CMK (cell line): Measurements from ENCODE around the gene GRIK2.

ENCODE experiments used
- DNase-seq: peaks from one replicate; pipeline ENCODE4 v3.0.0-alpha.2; 2010; ENCODE audit warnings: low read depth

The GRIK2 gene

GRCh38 chr6:101887532-101887931 is 494.0 kb downstream of the GRIK2 start:
- DNase-seq: no peak

- DNase-seq: no peak
These were observed 514.1 kb downstream of the GRIK2 start for GRCh38 chr6:101907356-101908217.

GRCh38 chr6:101909366-101909765 is 515.9 kb downstream of the GRIK2 start:
- no peak for DNase-seq

- DNase-seq: no peak
These were observed 518.8 kb downstream of the GRIK2 start for GRCh38 chr6:101912311-101912710.

GRCh38 chr6:101918471-101918870 is 525.0 kb downstream of the GRIK2 start:
- DNase-seq: no peak

- no peak for DNase-seq
These were observed 528.4 kb downstream of the GRIK2 start for GRCh38 chr6:101921829-101922450.

GRCh38 chr6:101926149-101926925 is 532.8 kb downstream of the GRIK2 start:
- DNase-seq: no peak

- DNase-seq: no peak
These were observed 538.3 kb downstream of the GRIK2 start for GRCh38 chr6:101931766-101932165.

- no peak for DNase-seq
These were observed 539.2 kb downstream of the GRIK2 start for GRCh38 chr6:101932704-101933103.

- DNase-seq: no peak
These were observed 542.2 kb downstream of the GRIK2 start for GRCh38 chr6:101935732-101936131.

- no peak for DNase-seq
These were observed 543.0 kb downstream of the GRIK2 start for GRCh38 chr6:101936516-101936915.

GRCh38 chr6:101937108-101937507 is 543.6 kb downstream of the GRIK2 start:
- DNase-seq: no peak

- DNase-seq: no peak
These were observed 546.9 kb downstream of the GRIK2 start for GRCh38 chr6:101940391-101940790.

GRCh38 chr6:101956961-101957360 is 563.5 kb downstream of the GRIK2 start:
- DNase-seq: no peak

GRCh38 chr6:101961357-101961756 is 567.8 kb downstream of the GRIK2 start:
- no peak for DNase-seq

GRCh38 chr6:101980924-101981323 is 587.4 kb downstream of the GRIK2 start:
- DNase-seq: no peak

GRCh38 chr6:101986476-101986875 is 593.0 kb downstream of the GRIK2 start:
- no peak for DNase-seq

GRCh38 chr6:101992286-101992685 is 598.8 kb downstream of the GRIK2 start:
- DNase-seq: no peak

- DNase-seq: no peak
These were observed 601.0 kb downstream of the GRIK2 start for GRCh38 chr6:101994521-101994920.

GRCh38 chr6:102015431-102015830 is 621.9 kb downstream of the GRIK2 start:
- DNase-seq: no peak

- DNase-seq: no peak
These were observed 628.8 kb downstream of the GRIK2 start for GRCh38 chr6:102022281-102022680.

- DNase-seq: no peak
These were observed 629.3 kb downstream of the GRIK2 start for GRCh38 chr6:102022803-102023202.
